Measurements from ENCODE around the gene MDH1B.

The MDH1B gene

DNA sequence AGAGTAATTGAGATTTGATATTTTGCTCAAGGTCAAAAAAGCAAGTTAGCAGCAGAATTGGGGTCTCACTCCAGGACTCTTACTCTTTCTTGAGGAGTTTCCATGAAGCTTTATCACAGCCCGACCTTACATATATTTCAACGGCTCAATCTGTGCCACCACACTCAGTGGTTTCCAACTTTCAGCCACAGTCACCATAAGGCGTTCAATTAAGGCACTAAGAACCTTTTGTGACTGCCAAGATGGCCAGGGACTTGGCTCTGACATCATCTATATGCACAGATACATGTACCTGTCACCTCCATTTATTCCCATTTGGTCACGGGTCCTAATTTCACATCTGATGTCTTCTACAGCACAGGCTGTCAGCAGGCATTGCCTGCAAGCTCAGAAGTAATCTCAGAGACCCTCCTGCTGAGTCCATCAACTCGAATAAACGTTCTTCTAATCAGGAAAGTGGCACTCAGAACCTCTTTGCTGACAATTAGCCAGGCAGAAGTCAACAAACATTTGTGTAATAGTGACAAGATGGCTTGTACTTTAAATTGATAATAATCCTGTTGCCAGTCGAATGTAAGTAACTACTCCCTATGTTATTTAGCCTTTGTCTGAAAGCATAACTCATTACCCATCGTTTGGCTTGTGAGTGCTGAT, 63.0 kb downstream of the MDH1B start:
- H3K9ac ChIP-seq = no peak overlapping the region
- no peaks in the 10 kb centered on the region for H3K27me3 ChIP-seq
- no peaks in the 10 kb centered on the region for H3K9me3 ChIP-seq
- no peaks in the 10 kb centered on the region for H3K36me3 ChIP-seq
- no peak overlapping the region for H3K27ac ChIP-seq
- no peaks in the 10 kb centered on the region for H3K4me1 ChIP-seq
- no peak overlapping the region for H3K4me3 ChIP-seq
- no peak overlapping the region for H3K4me2 ChIP-seq
- TF ChIP-seq Cebpa-rat (IDR thresholded peaks at IDR 0.05) = no peak
- H4K20me1 ChIP-seq = no peaks in the 10 kb centered on the region

DNA sequence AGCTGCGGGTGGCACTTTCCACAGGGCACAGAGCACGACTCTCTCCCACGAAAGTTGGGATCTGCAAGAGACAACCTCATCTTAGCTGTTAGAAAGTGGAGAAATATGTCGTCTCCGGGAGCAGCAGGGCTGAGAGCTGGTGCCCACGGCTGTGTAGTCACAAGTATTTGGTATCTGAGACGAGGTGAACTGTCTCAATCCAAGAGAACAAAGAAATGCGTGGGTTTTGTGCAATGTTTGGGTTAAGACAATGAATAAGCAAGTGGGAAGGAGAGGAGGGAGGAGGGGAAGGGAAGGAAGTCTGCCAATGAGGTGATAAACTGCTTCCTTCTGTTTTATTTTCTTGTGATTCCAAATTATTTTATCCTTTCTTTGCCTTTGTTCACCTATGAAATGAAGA, 65.0 kb downstream of the MDH1B start:
- Histone ChIP-seq H3K4me2 (no peak overlapping the region), H4K20me1 (no peaks in the 10 kb centered on the region), H3K9ac (no peak overlapping the region), H3K27me3 (no peaks in the 10 kb centered on the region), H3K4me3 (no peak overlapping the region), H3K4me1 (no peaks in the 10 kb centered on the region), H3K27ac (no peak overlapping the region), H3K9me3 (no peaks in the 10 kb centered on the region), H3K36me3 (no peaks in the 10 kb centered on the region)
- TF ChIP-seq Cebpa-rat (IDR thresholded peaks at IDR 0.05) = no peak

DNA sequence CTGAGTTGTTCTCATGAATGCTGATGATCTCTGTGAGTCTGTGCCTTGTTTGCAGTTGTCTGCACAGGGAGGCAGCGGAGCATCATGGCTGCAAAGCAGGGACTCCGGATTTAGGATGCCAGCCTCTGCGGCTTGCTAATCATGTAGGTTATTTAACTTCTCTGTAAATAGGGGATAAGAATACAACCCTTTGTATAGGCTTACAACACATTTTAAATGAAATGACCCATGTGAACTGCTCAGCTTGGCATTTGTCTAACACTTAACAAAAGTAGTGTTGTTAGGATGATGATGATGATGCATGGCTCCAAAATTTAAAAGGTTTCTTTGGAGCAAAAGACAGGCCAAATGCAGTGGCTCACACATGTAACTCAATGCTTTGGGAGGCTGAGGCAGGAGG, 66.3 kb downstream of the MDH1B start:
- H3K9me3 ChIP-seq = no peaks in the 10 kb centered on the region
- no peak overlapping the region for H3K4me2 ChIP-seq
- TF ChIP-seq Cebpa-rat (IDR thresholded peaks at IDR 0.05) = no peak
- H3K36me3 ChIP-seq = no peaks in the 10 kb centered on the region
- H3K4me1 ChIP-seq = no peaks in the 10 kb centered on the region
- no peak overlapping the region for H3K4me3 ChIP-seq
- no peak overlapping the region for H3K27ac ChIP-seq
- H3K9ac ChIP-seq = no peak overlapping the region
- no peaks in the 10 kb centered on the region for H4K20me1 ChIP-seq
- H3K27me3 ChIP-seq = no peaks in the 10 kb centered on the region

DNA sequence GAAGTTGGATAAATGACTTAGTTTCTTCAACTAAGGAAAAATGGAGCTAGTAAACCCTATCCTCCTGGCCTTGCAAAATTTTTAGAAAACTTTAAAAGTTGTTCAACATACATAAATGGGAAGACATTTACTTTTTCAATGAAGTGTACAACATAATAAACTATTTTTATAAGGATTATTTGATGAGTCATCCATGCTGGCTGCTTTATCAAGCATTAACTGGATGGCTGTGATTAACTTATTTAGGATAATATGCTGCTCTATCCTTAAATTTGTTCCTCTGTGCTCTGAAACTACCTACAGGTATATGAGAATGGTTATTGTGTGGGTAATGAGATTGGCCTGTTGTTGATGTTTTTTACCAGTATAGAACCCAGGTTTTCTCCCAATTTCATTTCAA, 68.2 kb downstream of the MDH1B start:
- Histone ChIP-seq H4K20me1 (no peaks in the 10 kb centered on the region), H3K9me3 (no peaks in the 10 kb centered on the region), H3K9ac (no peak overlapping the region), H3K36me3 (no peaks in the 10 kb centered on the region), H3K27ac (no peak overlapping the region), H3K27me3 (no peaks in the 10 kb centered on the region), H3K4me2 (no peak overlapping the region), H3K4me3 (no peak overlapping the region), H3K4me1 (no peaks in the 10 kb centered on the region)
- TF ChIP-seq Cebpa-rat (IDR thresholded peaks at IDR 0.05) = no peak

DNA sequence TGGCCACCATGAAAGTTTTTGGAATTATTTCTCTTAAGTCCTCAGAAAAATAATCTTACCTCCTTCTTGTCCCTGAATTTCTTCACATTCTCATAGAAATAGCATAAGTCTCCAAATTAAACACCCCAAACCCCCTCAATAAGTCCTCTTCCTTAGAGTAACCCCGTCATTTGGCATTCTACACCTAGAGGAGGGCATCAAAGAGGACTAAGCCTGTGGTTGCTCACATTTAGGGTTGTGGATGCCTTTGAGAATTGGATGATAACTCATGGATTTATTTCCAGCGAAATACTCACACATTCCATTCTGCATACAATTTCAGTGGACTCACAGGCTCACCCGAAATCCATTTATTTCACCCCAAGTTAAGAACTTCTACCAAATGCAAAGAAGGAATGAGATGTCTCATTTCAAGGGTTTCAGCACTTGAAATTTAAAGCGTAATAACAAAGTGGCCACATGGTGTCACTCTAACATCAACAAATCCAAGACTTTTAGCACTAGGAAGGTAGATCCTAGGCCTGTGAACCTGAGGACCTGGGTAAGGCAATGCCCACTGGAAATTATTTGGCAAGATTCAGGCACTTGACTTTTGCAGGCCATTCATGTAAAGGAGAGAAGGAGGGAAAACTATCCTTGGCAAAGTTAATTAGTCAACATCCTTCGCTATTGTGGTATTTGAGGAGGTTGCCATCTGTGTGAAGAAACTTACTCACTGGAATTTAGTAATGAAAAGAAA, 71.6 kb downstream of the MDH1B start:
- H3K9ac ChIP-seq = no peak overlapping the region
- no peak overlapping the region for H3K4me3 ChIP-seq
- no peaks in the 10 kb centered on the region for H4K20me1 ChIP-seq
- H3K27ac ChIP-seq = no peak overlapping the region
- H3K4me2 ChIP-seq = no peak overlapping the region
- H3K9me3 ChIP-seq = no peaks in the 10 kb centered on the region
- H3K27me3 ChIP-seq = no peaks in the 10 kb centered on the region
- TF ChIP-seq Cebpa-rat (IDR thresholded peaks at IDR 0.05) = no peak
- H3K36me3 ChIP-seq = no peaks in the 10 kb centered on the region
- H3K4me1 ChIP-seq = no peaks in the 10 kb centered on the region

DNA sequence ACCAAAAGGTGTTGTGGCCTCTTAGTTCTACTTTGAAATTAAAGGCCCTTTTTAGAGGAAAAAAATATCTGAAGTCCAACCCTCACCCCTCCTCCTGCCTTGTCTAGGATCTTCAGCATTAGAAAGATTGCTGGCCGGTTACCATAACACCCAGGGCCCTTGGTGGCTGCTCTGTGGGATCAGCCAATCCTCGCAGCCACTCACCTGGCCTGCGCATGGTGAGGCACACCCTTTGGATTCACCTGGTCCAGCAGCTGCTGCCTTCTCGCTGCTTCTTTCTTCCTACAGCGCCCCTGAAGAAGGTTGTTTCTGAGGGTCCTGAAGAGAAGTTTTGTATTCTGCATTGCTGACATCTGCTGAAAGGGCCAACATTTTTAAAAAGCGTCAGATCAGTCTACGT, 72.2 kb downstream of the MDH1B start:
- no peaks in the 10 kb centered on the region for H3K9me3 ChIP-seq
- TF ChIP-seq Cebpa-rat (IDR thresholded peaks at IDR 0.05) = no peak
- no peak overlapping the region for H3K4me3 ChIP-seq
- H3K27me3 ChIP-seq = no peaks in the 10 kb centered on the region
- no peaks in the 10 kb centered on the region for H3K36me3 ChIP-seq
- no peak overlapping the region for H3K9ac ChIP-seq
- H3K27ac ChIP-seq = no peak overlapping the region
- H4K20me1 ChIP-seq = no peaks in the 10 kb centered on the region
- H3K4me1 ChIP-seq = no peaks in the 10 kb centered on the region
- no peak overlapping the region for H3K4me2 ChIP-seq

DNA sequence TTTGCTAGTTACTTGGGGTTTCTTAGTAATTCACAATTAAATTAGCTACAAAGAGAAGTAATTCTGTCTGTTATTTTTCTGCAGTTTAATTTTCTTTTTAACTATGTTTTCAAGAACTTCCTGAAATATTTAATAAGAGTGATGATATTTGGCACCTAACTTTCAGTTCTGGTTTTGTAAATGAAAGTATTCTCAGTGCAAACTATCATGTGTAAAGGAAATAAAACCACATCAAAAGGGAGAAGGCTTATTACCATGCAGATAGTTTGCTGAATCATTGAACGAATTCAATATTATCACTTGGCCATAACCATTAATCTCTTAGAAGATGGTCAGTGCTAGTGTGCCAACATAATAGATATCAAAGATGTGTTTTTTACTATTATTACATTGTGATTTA, 76.1 kb downstream of the MDH1B start:
- no peaks in the 10 kb centered on the region for H3K9me3 ChIP-seq
- no peak overlapping the region for H3K9ac ChIP-seq
- no peak overlapping the region for H3K4me3 ChIP-seq
- H4K20me1 ChIP-seq = no peaks in the 10 kb centered on the region
- H3K27me3 ChIP-seq = no peaks in the 10 kb centered on the region
- TF ChIP-seq Cebpa-rat (IDR thresholded peaks at IDR 0.05) = no peak
- no peak overlapping the region for H3K27ac ChIP-seq
- H3K36me3 ChIP-seq = no peaks in the 10 kb centered on the region
- H3K4me2 ChIP-seq = no peak overlapping the region
- no peaks in the 10 kb centered on the region for H3K4me1 ChIP-seq

DNA sequence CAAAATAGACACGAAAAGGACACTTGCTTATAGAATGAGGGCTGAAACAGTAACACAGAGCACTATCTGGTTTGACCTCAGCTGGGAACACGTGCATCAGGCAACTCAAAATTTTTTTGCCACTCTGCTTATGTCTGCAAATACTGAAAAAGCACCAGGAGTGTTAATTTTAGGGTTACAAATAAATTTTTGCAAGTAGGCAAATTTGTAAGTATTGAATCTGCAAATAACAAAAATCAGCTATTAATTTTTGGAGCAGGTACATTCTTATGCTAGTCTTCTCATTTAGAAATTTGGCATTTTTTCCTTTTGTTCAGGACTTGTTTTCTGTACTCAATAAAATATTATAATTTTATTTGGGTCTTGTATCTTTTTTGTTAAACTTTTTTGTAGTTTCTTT, 76.7 kb downstream of the MDH1B start:
- Histone ChIP-seq H4K20me1 (no peaks in the 10 kb centered on the region), H3K4me1 (no peaks in the 10 kb centered on the region), H3K4me2 (no peak overlapping the region), H3K4me3 (no peak overlapping the region), H3K27ac (no peak overlapping the region), H3K36me3 (no peaks in the 10 kb centered on the region), H3K9me3 (no peaks in the 10 kb centered on the region), H3K9ac (no peak overlapping the region), H3K27me3 (no peaks in the 10 kb centered on the region)
- TF ChIP-seq Cebpa-rat (IDR thresholded peaks at IDR 0.05) = no peak
